Activated naive CD8-positive, alpha-beta T cell (primary cell): Measurements from ENCODE around the gene CSNK2A1.

ENCODE experiments used
- H3K27ac Mint-ChIP-seq: one replicate; pipeline ENCODE4 v1.8.0; 2021; ENCODE audit warnings: mixed read lengths
- H3K27me3 Mint-ChIP-seq: one replicate; pipeline ENCODE4 v1.8.0; 2021; ENCODE audit warnings: mixed read lengths
- H3K36me3 Mint-ChIP-seq: one replicate; pipeline ENCODE4 v1.8.0; 2021; ENCODE audit warnings: mixed read lengths
- H3K4me1 Mint-ChIP-seq: one replicate; pipeline ENCODE4 v1.8.0; 2021; ENCODE audit warnings: low read depth, mixed read lengths
- H3K4me3 Mint-ChIP-seq: one replicate; pipeline ENCODE4 v1.8.0; 2021; ENCODE audit warnings: mild to moderate bottlenecking, mixed read lengths
- H3K9me3 Mint-ChIP-seq: one replicate; pipeline ENCODE4 v1.8.0; 2021; ENCODE audit warnings: low read depth, mixed read lengths

The CSNK2A1 gene

DNA sequence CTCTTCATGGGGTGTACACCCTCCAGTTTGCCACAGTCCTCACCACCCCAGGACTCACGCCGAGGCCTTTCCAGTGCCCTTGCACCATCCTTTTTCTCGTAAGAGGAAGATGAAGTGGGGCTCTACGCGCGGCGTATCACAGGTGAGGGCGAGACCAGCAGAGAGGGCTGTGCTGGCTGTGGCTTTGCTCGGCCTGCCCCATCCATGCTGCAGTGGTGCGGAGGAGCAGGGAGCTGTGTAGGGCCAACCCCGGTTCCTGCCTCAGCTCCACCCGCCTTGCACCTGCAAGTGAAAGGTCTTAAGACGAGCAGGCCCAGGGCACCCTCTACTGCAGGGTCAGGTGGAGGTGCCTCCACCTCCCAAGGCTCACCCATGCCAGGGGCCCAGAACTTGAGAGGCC lies 111.4 kb downstream of the CSNK2A1 start:
- H3K4me1 Mint-ChIP-seq = peaks cover 47% of the 10 kb centered on the region
- peaks cover 11% of the 10 kb centered on the region for H3K36me3 Mint-ChIP-seq
- H3K27ac Mint-ChIP-seq = peak overlapping the region; percentile 92
- no peaks in the 10 kb centered on the region for H3K27me3 Mint-ChIP-seq
- no peaks in the 10 kb centered on the region for H3K9me3 Mint-ChIP-seq
- no peak overlapping the region for H3K4me3 Mint-ChIP-seq

DNA sequence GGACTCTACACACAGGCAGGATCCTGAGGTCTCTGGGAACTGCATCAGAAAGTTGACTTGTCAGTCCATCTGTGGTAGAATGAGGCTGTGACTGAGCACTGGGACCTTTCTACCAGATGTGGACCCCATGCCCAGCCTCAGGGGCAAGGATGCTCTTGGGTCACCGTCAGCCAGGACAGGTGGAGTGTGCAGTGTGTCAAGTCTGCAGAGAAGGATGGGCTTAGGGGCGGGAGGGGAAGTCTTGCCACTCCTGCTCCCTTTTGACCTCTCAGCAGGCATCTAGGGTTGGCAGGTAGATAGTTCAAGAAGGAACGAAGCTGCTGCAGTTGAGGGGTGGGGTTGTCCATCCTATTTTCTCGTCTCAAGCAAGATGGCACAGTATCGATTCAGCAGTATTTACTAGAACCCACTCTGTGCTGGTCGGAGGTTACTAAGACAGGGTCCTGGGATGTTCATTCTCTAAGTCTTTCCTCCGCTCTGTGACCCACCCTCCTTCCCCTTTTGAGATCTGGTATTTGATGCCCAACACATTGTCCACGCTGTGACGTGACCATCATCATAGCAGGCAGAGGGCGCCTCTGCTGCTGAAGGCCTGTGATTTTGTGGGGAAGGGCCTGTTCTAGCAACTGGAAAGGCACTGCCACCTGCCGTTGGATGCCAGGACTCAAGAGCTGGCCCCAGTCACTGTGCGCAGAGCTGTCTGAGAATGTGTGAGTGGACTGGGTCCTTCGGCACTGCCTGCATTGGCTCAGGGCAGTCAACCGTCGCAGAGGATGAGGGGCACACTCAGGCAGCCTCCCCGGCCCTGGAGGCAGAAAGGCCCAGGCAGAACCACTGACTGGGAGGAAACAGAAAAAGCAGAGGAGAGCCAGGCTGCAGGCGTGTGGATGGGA lies 112.3 kb downstream of the CSNK2A1 start:
- Mint-ChIP-seq H3K27ac (peak overlapping the region; percentile 81), H3K36me3 (peaks cover 12% of the 10 kb centered on the region), H3K4me1 (peaks cover 52% of the 10 kb centered on the region), H3K9me3 (no peaks in the 10 kb centered on the region), H3K27me3 (no peaks in the 10 kb centered on the region), H3K4me3 (peak overlapping the region; percentile 20)

- Mint-ChIP-seq H3K27ac (no peak overlapping the region), H3K4me1 (peaks cover 47% of the 10 kb centered on the region), H3K4me3 (no peak overlapping the region), H3K9me3 (no peaks in the 10 kb centered on the region), H3K36me3 (peaks cover 7% of the 10 kb centered on the region), H3K27me3 (no peaks in the 10 kb centered on the region)
These were observed 113.2 kb downstream of the CSNK2A1 start for GRCh38 chr20:430091-430999.

DNA sequence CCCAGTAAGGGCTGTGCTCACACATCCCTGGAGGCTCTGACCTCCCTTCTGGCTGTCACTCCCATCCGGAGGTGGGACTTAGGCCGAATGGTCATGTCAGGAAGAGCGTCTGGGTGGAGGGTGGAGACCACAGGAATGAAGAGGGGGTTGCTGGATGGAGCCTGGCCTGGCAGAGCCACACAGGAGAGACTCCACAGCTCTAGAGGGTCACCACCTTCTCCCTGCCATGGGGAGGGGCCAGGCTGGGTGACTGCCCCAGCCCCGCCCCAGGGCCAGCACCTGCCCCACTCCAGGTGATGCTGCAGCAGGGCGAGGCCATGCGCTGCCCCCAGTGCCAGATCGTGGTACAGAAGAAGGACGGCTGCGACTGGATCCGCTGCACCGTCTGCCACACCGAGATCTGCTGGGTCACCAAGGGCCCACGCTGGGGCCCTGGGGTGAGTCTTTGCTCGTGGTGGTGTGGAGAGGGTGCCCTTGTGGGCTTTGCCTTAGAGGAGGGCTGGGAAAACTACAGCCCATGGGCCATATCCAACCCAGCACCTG lies 114.9 kb downstream of the CSNK2A1 start:
- Mint-ChIP-seq H3K27me3 (no peaks in the 10 kb centered on the region), H3K27ac (no peak overlapping the region), H3K4me1 (peaks cover 38% of the 10 kb centered on the region)

DNA sequence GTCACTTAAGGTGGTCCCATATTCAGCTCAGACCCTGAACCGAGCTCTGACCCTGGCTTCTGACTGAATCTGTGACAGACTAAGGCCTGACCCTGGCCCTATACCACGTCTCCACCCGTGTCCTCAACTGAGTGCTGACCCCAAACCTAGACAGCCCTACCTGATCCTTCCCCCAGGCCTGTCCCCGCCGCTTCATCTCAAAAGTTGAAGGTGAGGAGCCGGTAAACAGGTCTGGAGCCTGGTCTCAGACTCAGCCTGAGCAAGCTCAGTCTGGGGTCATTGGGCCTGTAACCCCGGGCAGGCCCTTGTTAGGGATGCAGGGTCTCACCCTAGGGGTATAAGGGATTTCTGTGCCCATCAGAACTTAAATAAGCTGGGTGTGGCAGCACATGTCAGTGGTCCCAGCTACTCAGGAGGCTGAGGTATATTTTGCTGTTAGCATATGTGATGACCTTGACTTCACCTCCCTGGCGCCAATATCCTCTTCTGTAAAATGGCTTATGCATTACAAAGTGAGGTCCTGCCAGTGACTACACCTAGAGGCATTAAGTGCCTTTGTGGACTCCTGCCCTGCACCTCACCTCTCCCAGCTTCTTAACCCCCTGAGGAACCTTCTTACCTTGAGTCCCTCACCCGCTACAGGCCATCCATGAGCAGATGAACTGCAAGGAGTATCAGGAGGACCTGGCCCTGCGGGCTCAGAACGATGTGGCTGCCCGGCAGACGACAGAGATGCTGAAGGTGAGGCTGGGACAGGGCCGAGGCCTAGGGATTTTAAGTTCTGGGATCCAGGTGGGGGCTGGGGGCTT lies 115.5 kb downstream of the CSNK2A1 start:
- Mint-ChIP-seq H3K4me3 (no peak overlapping the region), H3K9me3 (no peaks in the 10 kb centered on the region), H3K4me1 (peaks cover 31% of the 10 kb centered on the region), H3K27ac (no peak overlapping the region), H3K27me3 (no peaks in the 10 kb centered on the region), H3K36me3 (peaks cover 10% of the 10 kb centered on the region)

More for the DNA sequence above, 114.9 kb downstream of the CSNK2A1 start:
- peaks cover 10% of the 10 kb centered on the region for H3K36me3 Mint-ChIP-seq
- H3K9me3 Mint-ChIP-seq = no peaks in the 10 kb centered on the region
- no peak overlapping the region for H3K4me3 Mint-ChIP-seq

DNA sequence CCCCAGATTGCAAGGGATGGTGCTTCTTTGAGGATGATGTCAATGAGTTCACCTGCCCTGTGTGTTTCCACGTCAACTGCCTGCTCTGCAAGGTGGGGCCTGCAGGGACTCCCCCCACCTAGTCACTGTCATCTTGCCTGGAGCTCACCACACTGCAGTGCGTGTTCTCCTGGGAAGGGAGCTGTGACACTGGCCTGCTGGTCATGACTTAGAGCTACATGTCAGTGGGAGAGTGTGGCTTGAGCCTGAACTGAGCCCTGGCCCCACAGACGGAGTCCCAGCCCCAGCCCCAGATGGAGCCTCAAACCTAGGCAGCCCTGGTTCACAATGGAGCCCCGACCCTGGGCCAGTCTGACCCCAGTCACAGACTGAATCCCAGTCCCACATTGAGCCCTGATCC lies 116.2 kb downstream of the CSNK2A1 start:
- Mint-ChIP-seq H3K27ac (no peak overlapping the region), H3K36me3 (peaks cover 10% of the 10 kb centered on the region), H3K27me3 (no peaks in the 10 kb centered on the region), H3K4me3 (no peak overlapping the region), H3K9me3 (no peaks in the 10 kb centered on the region), H3K4me1 (peaks cover 25% of the 10 kb centered on the region)

GRCh38 chr20:426566-426965 lies 117.0 kb downstream of the CSNK2A1 start:
- Mint-ChIP-seq H3K4me1 (peaks cover 22% of the 10 kb centered on the region), H3K9me3 (no peaks in the 10 kb centered on the region), H3K27ac (no peak overlapping the region), H3K27me3 (no peaks in the 10 kb centered on the region), H3K36me3 (peaks cover 13% of the 10 kb centered on the region), H3K4me3 (no peak overlapping the region)
